LNCaP clone FGC (cell line): ENCODE results near the gene CD177.

Experiments
- DNase-seq: peaks from one replicate; pipeline ENCODE4 v3.0.0-alpha.2; 2011; ENCODE audit warnings: low read depth
- H3K4me3 ChIP-seq: 2 replicates; pipeline ENCODE4 v1.5.1; 2011; ENCODE audit warnings: mild to moderate bottlenecking, low read depth, low read length, control low read depth
- TF ChIP-seq, protein P1 (sequence below): IDR thresholded peaks from 2 replicates; pipeline ENCODE4 v1.5.1; 2012; ENCODE audit warnings: mild to moderate bottlenecking; ENCODE audit not compliant: control insufficient read depth, insufficient read depth; ENCODE audit errors: extremely low read depth

The CD177 gene

GRCh38 chr19:43395561-43395960, 42.1 kb downstream of the CD177 start:
- TF ChIP-seq, protein P1, sequence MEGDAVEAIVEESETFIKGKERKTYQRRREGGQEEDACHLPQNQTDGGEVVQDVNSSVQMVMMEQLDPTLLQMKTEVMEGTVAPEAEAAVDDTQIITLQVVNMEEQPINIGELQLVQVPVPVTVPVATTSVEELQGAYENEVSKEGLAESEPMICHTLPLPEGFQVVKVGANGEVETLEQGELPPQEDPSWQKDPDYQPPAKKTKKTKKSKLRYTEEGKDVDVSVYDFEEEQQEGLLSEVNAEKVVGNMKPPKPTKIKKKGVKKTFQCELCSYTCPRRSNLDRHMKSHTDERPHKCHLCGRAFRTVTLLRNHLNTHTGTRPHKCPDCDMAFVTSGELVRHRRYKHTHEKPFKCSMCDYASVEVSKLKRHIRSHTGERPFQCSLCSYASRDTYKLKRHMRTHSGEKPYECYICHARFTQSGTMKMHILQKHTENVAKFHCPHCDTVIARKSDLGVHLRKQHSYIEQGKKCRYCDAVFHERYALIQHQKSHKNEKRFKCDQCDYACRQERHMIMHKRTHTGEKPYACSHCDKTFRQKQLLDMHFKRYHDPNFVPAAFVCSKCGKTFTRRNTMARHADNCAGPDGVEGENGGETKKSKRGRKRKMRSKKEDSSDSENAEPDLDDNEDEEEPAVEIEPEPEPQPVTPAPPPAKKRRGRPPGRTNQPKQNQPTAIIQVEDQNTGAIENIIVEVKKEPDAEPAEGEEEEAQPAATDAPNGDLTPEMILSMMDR, result no peak
- no peak for DNase-seq
- no peak overlapping the region for H3K4me3 ChIP-seq

DNA sequence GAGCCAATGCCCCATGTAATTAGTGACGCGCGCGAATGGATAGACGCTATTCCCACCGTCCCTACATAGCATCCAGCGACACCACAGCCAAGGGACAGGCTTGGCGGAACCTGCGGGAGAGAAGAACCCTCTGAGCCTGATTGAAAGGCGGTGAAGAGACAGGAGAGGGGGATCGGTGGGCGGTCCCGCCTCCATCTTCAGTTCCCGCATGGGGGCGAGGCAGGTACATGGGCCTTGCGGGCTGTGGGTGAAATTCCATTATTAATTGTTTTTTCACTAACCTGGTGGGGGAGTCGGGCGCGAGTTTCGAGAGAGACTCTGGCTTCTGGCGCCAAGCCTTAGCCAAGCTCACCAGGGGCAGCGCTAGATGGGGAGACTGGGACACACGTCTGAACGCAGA, 52.8 kb downstream of the CD177 start:
- no peak for DNase-seq
- TF ChIP-seq, protein P1, result no peak
- no peak overlapping the region for H3K4me3 ChIP-seq

DNA sequence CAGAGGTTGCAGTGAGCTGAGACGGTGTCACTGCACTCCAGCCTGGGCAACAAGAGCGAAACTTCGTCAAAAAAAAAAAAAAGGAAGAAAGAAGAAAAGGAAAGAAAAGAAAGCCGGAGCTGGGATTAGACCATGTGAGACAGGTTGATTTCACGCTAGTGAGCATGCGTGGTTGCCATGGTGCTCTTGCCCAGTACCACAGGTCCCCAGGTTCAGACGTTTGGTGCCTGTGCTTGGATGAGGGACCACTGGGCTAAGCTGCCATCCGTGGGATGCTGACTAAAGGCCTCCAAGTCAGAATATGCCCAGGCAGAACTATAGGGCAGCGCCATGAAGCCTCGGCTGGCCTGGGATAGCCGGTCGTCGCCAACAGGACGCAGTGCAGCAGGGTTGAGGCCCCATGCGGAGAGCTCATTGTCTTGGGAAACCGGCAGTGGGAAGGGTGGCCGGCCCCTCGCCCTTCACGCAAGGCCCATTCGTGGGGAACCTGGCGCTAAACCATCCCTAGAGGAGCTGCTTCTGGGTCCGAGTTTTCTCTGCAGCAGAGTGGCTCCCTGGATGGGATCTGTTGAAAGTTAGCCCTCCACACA, 54.0 kb downstream of the CD177 start:
- H3K4me3 ChIP-seq, result no peak overlapping the region
- TF ChIP-seq, protein P1, result no peak
- DNase-seq, result no peak

- H3K4me3 ChIP-seq, result no peak overlapping the region
- TF ChIP-seq, protein P1, result no peak
- DNase-seq, result no peak
These were observed 54.6 kb downstream of the CD177 start for GRCh38 chr19:43408043-43408442.

GRCh38 chr19:43409415-43409814, 55.9 kb downstream of the CD177 start:
- no peak for DNase-seq
- TF ChIP-seq, protein P1, result no peak

GRCh38 chr19:43412441-43412840, 59.0 kb downstream of the CD177 start:
- no peak overlapping the region for H3K4me3 ChIP-seq
- DNase-seq, result no peak
- TF ChIP-seq, protein P1, result no peak

More at GRCh38 chr19:43409415-43409814, 55.9 kb downstream of the CD177 start:
- no peak overlapping the region for H3K4me3 ChIP-seq
